ENCODE measurements around the gene IMPA2. TPM values are rescaled to one million over a fixed set of nuclear protein-coding genes. Genes with fewer than 3 reads are reported as not detected.

The IMPA2 gene
- total RNA-seq, 4 donors from 2014 or later = 50.1 to 290 (median 84.6) TPM

- H3K4me1 ChIP-seq = peaks cover 16 to 88% (median 50%) of the 10 kb centered on the region in 4 donors
- peak overlapping the region; percentile 87 to 94 (median 90) for H3K27ac ChIP-seq
- no peaks in the 10 kb centered on the region for H3K36me3 ChIP-seq
- no peaks in the 10 kb centered on the region for H3K27me3 ChIP-seq
- TF ChIP-seq POLR2AphosphoS5 (IDR thresholded peaks at IDR 0.05) (no peak), POLR2A (IDR thresholded peaks at IDR 0.05) (no peak), EP300 (IDR thresholded peaks at IDR 0.05; ENCODE audit: low read depth) (no peak), CTCF (IDR thresholded peaks at IDR 0.05) (no peak)
- intact Hi-C loops (cut with DNase I; ENCODE audit: low total_unique reads) = no loop called here
- in situ Hi-C loops (cut with MboI; ENCODE audit: low pct_ligation_motif_present in 1 of 4, low pct_unique_long_range_greater_than_20kb in 1 of 4, low sequenced_read_pairs in 3 of 4) = no loop called here
- H3K4me3 ChIP-seq = no peak overlapping the region
- DNase-seq = no peak
- H3K9me3 ChIP-seq = no peaks in the 10 kb centered on the region
- WGBS, 2 donors (ENCODE audit: low coverage in 1 of 2) = 60% methylated on average over 1 of the region's 1 CpG; no CpG with 5 or more reads in 1 of the 2 donors
These were observed 22.6 kb downstream of the IMPA2 start for GRCh38 chr18:12003894-12004293.

- WGBS, 2 donors (ENCODE audit: low coverage in 1 of 2) = 35 to 60% methylated on average over 9 to 15 of the region's 15 CpGs
- in situ Hi-C loops (cut with MboI; ENCODE audit: low pct_ligation_motif_present in 1 of 4, low pct_unique_long_range_greater_than_20kb in 1 of 4, low sequenced_read_pairs in 3 of 4) = no loop called here
- no peaks in the 10 kb centered on the region for H3K9me3 ChIP-seq
- intact Hi-C loops (cut with DNase I; ENCODE audit: low total_unique reads) = no loop called here
- H3K27me3 ChIP-seq = no peaks in the 10 kb centered on the region
- peak overlapping the region; percentile 87 to 94 (median 90) for H3K27ac ChIP-seq
- peaks cover 16 to 93% (median 53%) of the 10 kb centered on the region in 4 donors for H3K4me1 ChIP-seq
- DNase-seq = peak; percentile 59
- peak overlapping the region in 1 of 4 donors; percentile 25 for H3K4me3 ChIP-seq
- TF ChIP-seq POLR2A (IDR thresholded peaks at IDR 0.05) (peak; percentile 57), POLR2AphosphoS5 (IDR thresholded peaks at IDR 0.05) (peak in 2 of 3 donors; percentile 60 to 69), EP300 (IDR thresholded peaks at IDR 0.05; ENCODE audit: low read depth) (no peak), CTCF (IDR thresholded peaks at IDR 0.05) (no peak)
- H3K36me3 ChIP-seq = no peaks in the 10 kb centered on the region
These were observed 24.5 kb downstream of the IMPA2 start for GRCh38 chr18:12005538-12006487.

- intact Hi-C loops (cut with DNase I; ENCODE audit: low total_unique reads) = no loop called here
- peak overlapping the region; percentile 87 to 94 (median 90) for H3K27ac ChIP-seq
- H3K27me3 ChIP-seq = no peaks in the 10 kb centered on the region
These were observed 25.2 kb downstream of the IMPA2 start for GRCh38 chr18:12006488-12006840.

More at GRCh38 chr18:12006488-12006840, 25.2 kb downstream of the IMPA2 start:
- Histone ChIP-seq H3K36me3 (no peaks in the 10 kb centered on the region), H3K4me1 (peaks cover 19 to 95% (median 49%) of the 10 kb centered on the region in 4 donors), H3K9me3 (no peaks in the 10 kb centered on the region), H3K4me3 (no peak overlapping the region)
- in situ Hi-C loops (cut with MboI; ENCODE audit: low pct_ligation_motif_present in 1 of 4, low pct_unique_long_range_greater_than_20kb in 1 of 4, low sequenced_read_pairs in 3 of 4) = no loop called here
- DNase-seq = no peak
- no peak for TF ChIP-seq EP300 (IDR thresholded peaks at IDR 0.05; ENCODE audit: low read depth)
- TF ChIP-seq CTCF (IDR thresholded peaks at IDR 0.05) = no peak
- no peak for TF ChIP-seq POLR2A (IDR thresholded peaks at IDR 0.05)
- TF ChIP-seq POLR2AphosphoS5 (IDR thresholded peaks at IDR 0.05) = no peak
- WGBS, 2 donors (ENCODE audit: low coverage in 1 of 2) = 96% methylated on average over 6 of the region's 6 CpGs; no CpG with 5 or more reads in 1 of the 2 donors
